KMS-11 (cell line): ENCODE data around the gene RFTN2.
"Not testable (repeated sequence)": the region's sequence is repeated elsewhere in the genome, so short reads cannot be mapped to it uniquely, and the experiment has no call there.

Experiments
- H2AFZ ChIP-seq: fragments of 200-600 bp; sonication (generic); 2 replicates; pipeline ENCODE4 v1.6.1; 2016; ENCODE audit warnings: antibody characterized with exemption, mixed run types, low read depth
- H3K27ac ChIP-seq: fragments of 200-600 bp; sonication (generic); 2 replicates; pipeline ENCODE4 v1.6.1; 2016; ENCODE audit warnings: mild to moderate bottlenecking, mixed run types
- H3K27me3 ChIP-seq: fragments of 200-600 bp; sonication (generic); 2 replicates; pipeline ENCODE4 v1.6.1; 2017; ENCODE audit warnings: mild to moderate bottlenecking, low read depth, mixed run types, moderate library complexity; ENCODE audit not compliant: insufficient read depth
- H3K36me3 ChIP-seq: fragments of 200-600 bp; sonication (generic); 2 replicates; pipeline ENCODE4 v1.6.1; 2017; ENCODE audit warnings: mild to moderate bottlenecking, mixed run types; ENCODE audit not compliant: insufficient read depth
- H3K4me1 ChIP-seq: fragments of 200-600 bp; sonication (generic); 2 replicates; pipeline ENCODE4 v1.6.1; 2016; ENCODE audit warnings: mild to moderate bottlenecking, low read depth, mixed run types; ENCODE audit not compliant: poor library complexity, severe bottlenecking
- H3K4me2 ChIP-seq: fragments of 200-600 bp; sonication (generic); 2 replicates; pipeline ENCODE4 v1.7.0; 2016; ENCODE audit warnings: mild to moderate bottlenecking, mixed run types
- H3K4me3 ChIP-seq: fragments of 200-600 bp; sonication (generic); IDR thresholded peaks from 2 replicates; pipeline ENCODE4 v1.6.1; 2017; ENCODE audit warnings: low read depth, low read length, mixed read lengths; ENCODE audit not compliant: insufficient read depth
- H3K79me2 ChIP-seq: fragments of 200-600 bp; sonication (generic); 2 replicates; pipeline ENCODE4 v1.6.1; 2016; ENCODE audit warnings: low read depth, mixed run types; ENCODE audit not compliant: insufficient read depth
- H3K9ac ChIP-seq: fragments of 200-600 bp; sonication (generic); 2 replicates; pipeline ENCODE4 v1.6.1; 2016; ENCODE audit warnings: mild to moderate bottlenecking, mixed run types
- H4K20me1 ChIP-seq: fragments of 200-600 bp; sonication (generic); 2 replicates; pipeline ENCODE4 v1.6.1; 2016; ENCODE audit warnings: mild to moderate bottlenecking, mixed run types; ENCODE audit not compliant: insufficient read depth
- TF ChIP-seq, protein P1 (sequence below): fragments of 200-600 bp; sonication (generic); conservative IDR thresholded peaks from 2 replicates; pipeline ENCODE4 v1.6.1; 2017; ENCODE audit warnings: low read depth, mild to moderate bottlenecking, antibody characterized with exemption, low read length, moderate library complexity, mixed read lengths

RFTN2 gene

DNA sequence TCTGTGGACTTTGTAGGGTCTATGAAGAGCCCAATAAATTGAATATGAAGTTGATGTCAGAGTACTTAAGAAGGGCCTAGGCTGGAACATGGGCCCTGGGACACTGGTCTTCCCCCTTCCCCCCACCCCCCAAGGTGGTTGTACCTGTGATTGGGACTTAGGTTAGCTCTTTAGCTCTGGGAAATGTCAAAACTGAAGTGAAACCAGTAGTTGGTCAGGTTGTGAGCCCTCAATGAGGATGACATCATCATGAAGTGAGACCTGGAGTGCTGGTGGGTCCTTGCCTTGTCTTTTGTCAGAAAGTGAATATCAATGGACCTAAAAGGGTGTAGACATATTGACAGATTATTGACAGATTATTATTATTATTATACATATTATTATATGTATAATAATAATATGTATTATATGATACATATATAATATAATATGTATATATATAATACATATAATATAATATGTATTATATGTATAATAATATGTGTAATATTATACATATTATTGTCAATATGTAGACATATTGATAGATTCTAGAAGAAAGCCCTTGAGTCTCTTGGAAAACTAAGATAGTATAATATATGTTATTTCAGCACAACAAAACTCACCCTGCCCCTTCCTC, 35.1 kb upstream of the RFTN2 start:
- Histone ChIP-seq H3K27ac (no peak overlapping the region), H3K79me2 (peaks cover 48% of the 10 kb centered on the region), H3K4me2 (peak overlapping the region; percentile 41), H3K4me1 (peaks cover 28% of the 10 kb centered on the region), H4K20me1 (peaks cover 31% of the 10 kb centered on the region), H3K36me3 (no peaks in the 10 kb centered on the region), H3K27me3 (no peaks in the 10 kb centered on the region), H3K9ac (no peak overlapping the region), H3K4me3 (no peak overlapping the region), H2AFZ (no peak overlapping the region)
- TF ChIP-seq, protein P1, sequence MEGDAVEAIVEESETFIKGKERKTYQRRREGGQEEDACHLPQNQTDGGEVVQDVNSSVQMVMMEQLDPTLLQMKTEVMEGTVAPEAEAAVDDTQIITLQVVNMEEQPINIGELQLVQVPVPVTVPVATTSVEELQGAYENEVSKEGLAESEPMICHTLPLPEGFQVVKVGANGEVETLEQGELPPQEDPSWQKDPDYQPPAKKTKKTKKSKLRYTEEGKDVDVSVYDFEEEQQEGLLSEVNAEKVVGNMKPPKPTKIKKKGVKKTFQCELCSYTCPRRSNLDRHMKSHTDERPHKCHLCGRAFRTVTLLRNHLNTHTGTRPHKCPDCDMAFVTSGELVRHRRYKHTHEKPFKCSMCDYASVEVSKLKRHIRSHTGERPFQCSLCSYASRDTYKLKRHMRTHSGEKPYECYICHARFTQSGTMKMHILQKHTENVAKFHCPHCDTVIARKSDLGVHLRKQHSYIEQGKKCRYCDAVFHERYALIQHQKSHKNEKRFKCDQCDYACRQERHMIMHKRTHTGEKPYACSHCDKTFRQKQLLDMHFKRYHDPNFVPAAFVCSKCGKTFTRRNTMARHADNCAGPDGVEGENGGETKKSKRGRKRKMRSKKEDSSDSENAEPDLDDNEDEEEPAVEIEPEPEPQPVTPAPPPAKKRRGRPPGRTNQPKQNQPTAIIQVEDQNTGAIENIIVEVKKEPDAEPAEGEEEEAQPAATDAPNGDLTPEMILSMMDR, result no peak

DNA sequence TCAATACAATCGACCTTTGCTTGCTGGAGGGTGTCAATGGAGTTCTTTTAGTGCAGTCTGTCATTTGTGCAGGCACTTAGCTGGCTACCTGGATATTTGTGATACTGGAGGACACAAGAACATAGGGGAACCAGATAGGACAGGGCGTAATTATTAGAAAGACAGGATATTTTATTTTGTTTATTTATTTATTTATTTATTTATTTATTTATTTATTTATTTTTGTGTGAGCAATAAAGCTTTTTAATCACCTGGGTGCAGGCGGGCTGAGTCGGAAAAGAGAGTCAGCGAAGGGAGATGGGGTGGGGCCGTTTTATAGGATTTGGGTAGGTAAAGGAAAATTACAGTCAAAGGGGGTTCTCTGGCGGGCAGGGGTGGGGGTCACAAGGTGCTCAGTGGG, 33.8 kb upstream of the RFTN2 start:
- Histone ChIP-seq H4K20me1 (peaks cover 31% of the 10 kb centered on the region), H3K4me2 (peak overlapping the region; percentile 40; the same call in 1 of the 2 replicates), H3K79me2 (peaks cover 51% of the 10 kb centered on the region), H3K4me1 (peaks cover 35% of the 10 kb centered on the region)
- H3K27ac ChIP-seq, H3K27me3 ChIP-seq, H3K4me3 ChIP-seq, H3K9ac ChIP-seq, H3K36me3 ChIP-seq, H2AFZ ChIP-seq: not testable (repeated sequence)

DNA sequence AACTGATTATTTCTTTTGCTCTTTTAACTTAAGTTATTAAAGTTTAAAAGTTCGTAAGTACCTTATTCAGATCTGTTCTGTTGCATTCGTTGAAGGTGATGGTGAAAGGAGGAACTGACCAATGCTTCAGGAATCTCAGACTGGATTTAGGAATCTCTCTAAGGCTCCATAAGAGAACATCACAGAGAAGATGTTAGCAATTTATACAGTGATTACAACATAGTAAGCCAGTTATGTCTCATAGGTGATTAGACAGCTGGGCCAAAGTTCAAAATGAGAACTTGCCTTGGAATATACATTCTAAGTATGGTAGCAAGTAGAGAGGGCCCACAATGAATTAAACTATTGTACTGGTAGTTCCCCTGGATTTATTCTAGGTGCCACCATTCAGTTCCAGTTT, 32.9 kb upstream of the RFTN2 start:
- peaks cover 31% of the 10 kb centered on the region for H4K20me1 ChIP-seq
- H3K27ac ChIP-seq, result no peak overlapping the region
- TF ChIP-seq, protein P1, result no peak
- no peak overlapping the region for H2AFZ ChIP-seq
- H3K4me1 ChIP-seq, result peaks cover 40% of the 10 kb centered on the region
- H3K9ac ChIP-seq, result no peak overlapping the region
- H3K36me3 ChIP-seq, result no peaks in the 10 kb centered on the region
- no peaks in the 10 kb centered on the region for H3K27me3 ChIP-seq
- H3K4me3 ChIP-seq, result no peak overlapping the region
- H3K4me2 ChIP-seq, result peak overlapping the region; percentile 40
- H3K79me2 ChIP-seq, result peaks cover 51% of the 10 kb centered on the region

DNA sequence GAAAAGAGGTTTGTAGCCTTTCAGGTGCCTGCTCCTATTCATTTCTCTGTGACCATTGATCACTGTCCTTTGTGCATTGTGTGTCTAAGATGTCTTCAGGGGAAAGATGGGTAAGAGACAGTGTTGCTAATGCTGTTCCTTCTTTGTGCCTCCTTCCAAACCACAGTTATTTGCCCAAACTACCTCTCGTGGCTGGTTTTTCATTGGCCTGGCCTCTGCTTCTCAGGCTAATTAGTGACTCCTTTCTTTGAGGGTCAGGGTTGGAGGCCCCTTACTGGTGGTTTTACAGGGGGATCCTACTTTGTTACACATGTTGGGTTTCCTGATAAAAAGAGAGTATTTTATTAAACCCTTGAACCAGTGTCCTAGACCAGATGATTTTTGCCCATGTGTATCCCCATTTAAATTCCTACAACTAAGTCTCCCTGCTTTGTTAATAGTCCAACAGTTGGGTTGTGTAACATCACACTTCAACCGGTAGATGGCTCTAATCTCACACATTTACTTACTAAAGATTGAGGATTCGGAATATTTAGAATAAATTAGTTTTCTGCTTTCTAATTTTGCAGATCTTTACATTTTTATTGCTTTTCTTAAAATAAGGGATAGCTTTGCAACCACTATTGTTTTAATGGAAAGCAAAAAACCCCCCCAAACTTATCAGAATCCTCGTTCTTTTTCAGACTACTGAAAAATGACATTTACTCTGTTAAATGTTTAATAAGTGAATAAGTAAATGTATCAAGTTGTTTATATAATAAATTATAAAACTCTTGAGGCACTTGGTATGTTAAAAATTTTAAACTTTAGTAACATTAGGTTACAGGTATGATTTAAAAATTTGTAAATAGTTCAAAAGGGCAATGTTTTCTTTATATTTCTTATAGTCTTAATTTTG, 32.2 kb upstream of the RFTN2 start:
- no peaks in the 10 kb centered on the region for H3K27me3 ChIP-seq
- peaks cover 40% of the 10 kb centered on the region for H3K4me1 ChIP-seq
- TF ChIP-seq, protein P1, result peak; percentile 72
- H4K20me1 ChIP-seq, result peaks cover 31% of the 10 kb centered on the region
- H3K4me3 ChIP-seq, result peak overlapping the region; percentile 81
- peaks cover 51% of the 10 kb centered on the region for H3K79me2 ChIP-seq
- peak overlapping the region; percentile 40 for H3K4me2 ChIP-seq
- no peaks in the 10 kb centered on the region for H3K36me3 ChIP-seq
- peak overlapping the region; percentile 76; the same call in 1 of the 2 replicates for H3K9ac ChIP-seq
- H3K27ac ChIP-seq, result no peak overlapping the region
- H2AFZ ChIP-seq, result no peak overlapping the region
